HG02840 (cell line): ENCODE measurements around the gene MGAT5.

ENCODE experiments used
- ATAC-seq: cut with Tn5 transposase; IDR thresholded peaks from one replicate; pipeline ENCODE4 v1.9.1; 2021; ENCODE audit warnings: mild to moderate bottlenecking, moderate library complexity, moderate number of reproducible peaks; ENCODE audit not compliant: unreplicated experiment, low FRiP score

The MGAT5 gene

DNA sequence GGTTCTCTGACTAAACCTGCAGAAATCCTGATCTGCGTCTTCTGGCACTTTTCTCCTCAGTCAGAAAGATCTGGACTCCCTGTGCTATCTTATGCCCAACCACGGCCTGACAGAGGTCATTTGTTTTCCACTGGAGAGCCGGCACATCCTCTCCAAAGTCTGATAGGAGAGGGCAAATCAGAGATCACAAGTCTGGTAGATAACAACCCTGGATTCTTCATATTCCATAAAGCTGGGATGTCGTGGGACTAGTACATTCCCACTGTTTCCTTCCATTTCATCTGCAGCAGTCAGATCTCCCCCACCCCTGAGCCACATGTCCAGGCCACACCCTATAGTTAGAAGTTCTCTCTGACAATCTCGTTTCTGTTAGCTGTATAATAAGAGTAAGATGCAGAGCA lies 157.0 kb downstream of the MGAT5 start:
- no peak for ATAC-seq

DNA sequence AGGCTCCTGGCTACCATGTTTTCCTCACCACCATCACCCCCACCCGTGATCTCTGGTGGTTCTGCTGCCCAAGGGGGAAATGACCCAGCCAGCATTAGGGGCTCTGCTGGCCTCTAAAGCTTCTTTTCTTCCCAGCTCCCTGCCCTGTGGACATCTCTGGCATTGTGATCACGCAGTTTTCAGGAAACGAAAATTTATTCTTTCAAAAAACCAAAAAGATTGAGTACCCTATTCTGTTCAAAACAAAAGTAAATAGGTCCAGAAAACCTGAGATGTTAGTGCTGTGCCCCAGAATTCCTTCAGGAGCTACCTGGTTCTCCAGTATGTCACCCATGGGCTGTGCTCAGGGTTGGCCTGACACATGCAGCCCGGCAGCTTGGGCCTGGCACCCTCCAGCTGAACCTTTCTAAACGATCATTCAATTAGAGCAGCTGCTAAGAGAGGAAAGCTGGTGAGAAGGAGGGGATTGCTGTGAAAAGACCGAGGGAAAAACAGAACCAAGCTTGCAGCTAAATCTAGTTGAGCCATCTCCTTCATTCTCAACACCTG lies 157.5 kb downstream of the MGAT5 start:
- no peak for ATAC-seq

DNA sequence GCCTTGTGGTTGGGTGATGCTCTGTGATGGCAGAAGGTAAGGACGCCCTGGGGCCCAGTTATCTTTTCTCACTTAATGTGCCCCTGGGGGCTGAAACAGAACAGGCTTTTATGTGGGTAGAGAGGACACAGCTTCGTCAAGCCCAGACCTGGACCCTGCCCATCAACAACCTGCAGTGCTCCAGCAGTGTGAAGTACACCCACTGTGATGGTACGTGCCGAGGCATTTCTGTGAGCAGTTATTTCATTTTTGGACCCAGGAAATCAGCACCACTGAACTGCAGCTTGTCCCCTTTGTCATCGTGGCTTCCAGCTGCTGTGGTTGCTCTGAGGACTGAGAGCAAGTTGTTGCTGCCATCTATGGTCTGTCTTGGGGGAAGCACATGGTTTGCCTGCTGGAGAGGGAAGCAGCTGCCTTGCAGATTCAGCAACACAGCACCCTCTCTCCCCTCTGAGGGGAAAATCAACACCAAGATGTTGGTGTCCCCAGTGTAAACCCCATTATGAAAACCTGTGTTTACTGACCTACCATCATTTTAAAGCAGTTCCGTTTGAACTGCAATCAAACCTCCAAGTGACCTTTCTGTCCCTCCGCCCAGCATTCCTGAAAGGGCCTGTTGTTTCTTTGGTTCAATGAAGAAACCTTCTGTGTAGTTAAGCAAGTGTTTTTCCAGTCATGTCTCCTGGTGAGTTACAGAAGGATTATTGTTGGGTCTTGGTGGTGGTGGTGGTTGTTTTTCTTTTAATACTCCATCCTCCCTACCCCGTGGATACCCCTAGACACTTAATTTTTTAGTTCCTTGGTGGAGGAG lies 158.2 kb downstream of the MGAT5 start:
- peak; percentile 95 for ATAC-seq

DNA sequence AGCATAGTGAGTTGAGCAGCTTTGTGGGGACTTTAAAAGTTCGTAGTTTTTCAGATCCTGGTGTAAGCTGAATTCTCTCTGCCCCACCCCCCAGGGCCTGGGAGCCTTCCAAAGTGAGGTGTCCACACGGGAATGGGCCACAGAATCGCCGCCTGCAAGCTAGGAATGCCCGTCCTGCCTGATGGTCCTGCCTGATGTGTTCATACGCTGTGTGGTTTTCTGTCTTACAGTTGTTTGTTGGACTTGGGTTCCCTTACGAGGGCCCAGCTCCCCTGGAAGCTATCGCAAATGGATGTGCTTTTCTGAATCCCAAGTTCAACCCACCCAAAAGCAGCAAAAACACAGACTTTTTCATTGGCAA lies 158.7 kb downstream of the MGAT5 start:
- no peak for ATAC-seq

DNA sequence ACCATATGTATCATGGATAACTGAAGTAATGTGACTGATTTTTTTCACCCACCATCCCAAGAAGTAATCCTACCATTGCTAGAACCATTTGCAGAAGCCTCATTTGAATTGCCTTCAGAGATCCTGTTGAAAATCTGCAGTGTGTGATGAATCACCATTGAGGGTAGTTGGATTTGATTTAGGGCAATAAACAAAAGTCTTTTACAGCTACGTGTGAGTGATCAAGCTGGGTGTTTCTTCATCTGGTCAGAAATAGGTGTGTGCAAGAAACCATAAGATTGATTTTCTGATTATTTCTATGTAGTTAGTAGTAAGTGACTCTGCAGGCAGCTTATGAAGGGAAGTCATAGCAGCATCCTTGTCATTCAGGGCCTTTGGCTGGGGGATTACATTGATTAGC lies 159.6 kb downstream of the MGAT5 start:
- no peak for ATAC-seq

DNA sequence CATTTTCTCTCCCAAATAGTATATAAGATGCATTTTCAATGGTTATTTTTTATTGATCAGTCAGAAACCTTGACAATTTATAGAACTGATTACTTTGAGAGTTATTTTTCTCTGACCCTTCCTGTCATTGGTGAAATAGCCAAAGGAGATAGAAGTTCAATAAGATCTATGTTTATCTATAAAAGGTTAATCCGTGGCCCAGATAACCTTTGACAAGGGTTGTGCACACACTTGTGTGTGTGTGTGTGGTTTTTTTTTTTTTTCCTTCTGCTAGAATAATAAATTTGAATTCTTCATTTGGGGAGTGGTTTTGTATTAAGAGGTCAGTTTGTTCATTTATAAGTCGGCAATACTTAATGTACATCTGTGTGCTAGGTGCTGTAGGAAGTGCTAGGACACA lies 160.0 kb downstream of the MGAT5 start:
- no peak for ATAC-seq

DNA sequence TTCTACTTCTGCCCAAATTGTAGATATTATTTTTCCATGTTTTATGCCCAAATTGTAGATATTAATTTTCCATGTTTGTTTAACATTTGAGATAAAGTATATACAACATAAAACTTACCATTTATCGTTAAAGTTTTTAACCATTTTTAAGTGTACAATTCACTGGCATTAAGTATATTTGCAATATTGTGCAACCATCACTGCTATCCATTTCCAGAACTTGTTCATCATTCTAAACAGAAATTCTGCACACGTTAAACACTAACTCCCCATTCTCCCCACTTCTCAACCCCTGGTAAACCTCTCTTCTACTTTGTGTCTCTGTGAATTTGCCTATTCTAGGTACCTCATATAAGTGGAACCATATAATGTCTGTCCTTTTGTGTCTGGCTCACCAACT lies 162.1 kb downstream of the MGAT5 start:
- ATAC-seq: no peak

DNA sequence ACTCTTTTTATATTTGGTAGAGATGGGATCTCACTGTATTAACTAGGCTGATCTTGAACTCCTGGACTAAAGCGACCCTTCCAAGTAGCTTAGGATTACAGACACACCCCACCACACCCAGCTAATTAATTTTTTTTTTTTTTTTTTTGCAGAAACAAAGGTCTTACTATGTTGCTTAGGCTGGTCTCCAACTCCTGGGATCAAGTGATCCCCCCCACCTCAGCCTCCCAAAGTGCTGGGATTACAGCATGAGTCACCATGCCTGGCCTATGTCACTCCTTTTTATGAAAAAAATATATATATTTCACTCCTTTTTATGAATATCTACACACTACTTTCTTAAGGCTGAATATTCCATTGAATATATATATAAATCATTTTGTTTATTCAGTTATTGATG lies 162.8 kb downstream of the MGAT5 start:
- no peak for ATAC-seq

DNA sequence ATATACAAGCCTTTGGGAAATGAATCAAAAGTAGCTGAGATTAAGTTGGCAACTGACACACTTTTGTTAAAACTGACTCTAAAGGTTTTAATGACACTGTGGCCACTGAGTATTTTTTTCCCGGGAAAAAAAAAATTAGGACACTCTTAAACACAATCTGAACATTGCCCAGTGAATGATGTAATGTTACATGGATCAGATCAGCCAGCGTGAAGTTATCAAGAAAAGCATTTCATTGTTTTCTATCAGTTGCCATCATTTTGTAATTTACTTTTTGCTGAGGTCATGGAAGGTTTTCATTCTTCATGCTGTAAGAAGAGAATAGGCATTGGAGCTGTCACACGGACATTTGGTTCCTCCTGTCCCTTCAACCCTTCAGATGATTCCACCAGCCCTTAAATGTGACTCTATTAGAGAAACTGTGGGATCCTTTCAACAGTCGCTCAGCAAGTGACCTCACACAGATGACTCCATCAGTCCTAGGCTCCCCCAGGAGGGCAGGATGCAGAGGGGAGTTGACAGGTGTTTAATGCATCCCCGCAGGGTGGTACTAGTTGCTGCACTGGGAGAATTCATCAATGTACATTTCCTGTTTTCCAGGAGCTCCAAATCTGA lies 164.2 kb downstream of the MGAT5 start:
- ATAC-seq: no peak

DNA sequence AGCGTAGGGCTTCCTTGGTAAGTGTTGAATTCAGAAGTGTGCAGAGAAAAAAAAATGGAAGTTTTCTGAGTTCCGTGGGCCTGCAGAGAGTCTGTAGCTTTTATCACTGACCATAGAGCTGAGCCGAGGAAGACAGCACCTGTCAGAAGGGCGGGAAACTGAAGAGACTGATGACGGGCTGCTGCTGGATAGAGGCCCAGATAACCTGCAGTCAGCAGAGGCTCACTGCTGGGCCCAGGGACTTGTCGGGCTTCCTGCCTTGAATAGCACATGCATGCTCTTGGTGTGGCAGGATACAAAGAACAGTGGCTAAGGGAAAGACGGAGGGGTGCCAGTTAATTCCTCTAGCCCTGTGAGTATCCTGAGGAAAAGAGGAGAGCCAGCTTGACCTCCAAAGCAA lies 166.4 kb downstream of the MGAT5 start:
- no peak for ATAC-seq

DNA sequence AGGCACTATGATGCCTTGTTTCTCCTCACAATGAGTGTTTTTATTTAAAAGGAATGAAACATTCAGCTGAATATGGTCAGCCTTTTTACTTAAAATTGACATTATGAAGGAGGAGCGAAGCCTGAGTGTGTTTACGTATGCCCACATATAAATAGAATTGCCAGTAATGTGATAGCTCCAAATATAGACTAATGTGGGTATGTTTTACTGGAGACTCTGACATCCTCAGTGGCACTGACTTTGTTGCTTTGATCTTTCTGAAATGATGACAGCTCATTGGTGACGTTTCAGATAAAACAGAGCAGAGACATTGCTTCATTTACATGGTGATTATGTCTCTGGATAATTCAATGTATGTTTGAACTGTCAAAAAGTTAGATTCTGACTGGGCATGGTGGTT lies 167.0 kb downstream of the MGAT5 start:
- no peak for ATAC-seq

DNA sequence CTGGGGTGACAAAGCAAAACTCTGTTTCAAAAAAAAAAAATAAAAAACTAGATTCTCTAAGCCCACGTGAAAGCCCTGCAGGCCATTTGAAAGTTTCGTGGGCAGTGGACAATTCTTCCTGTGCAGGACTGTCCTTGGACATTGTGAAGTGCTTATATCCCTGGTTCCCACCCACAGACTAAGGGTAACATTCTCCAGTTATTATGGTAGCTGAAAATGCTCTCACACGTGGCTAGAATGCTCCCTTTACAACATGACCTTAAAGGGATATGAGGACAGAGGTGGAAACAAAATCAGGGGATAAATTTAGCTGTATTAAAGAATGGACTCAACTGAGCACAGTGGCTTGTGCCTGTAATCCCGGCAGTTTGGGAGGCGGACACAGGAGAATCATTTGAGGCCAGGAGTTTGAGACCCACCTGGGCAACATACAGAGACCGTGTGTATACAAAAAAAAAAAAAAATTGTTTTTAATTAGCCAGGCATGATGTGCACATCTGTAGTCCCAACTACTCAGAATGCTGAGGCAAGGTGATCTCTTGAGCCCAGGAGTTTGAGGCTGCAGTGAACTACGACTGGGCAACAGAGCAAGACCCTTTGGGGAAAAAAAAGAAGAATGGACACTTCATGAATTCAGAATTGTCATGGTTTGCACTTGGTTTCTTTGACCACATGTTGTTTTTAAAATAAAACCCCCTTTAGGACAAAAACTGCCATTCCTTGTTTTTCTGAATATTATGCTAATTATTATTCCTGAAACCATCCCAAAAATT lies 167.9 kb downstream of the MGAT5 start:
- ATAC-seq: no peak

DNA sequence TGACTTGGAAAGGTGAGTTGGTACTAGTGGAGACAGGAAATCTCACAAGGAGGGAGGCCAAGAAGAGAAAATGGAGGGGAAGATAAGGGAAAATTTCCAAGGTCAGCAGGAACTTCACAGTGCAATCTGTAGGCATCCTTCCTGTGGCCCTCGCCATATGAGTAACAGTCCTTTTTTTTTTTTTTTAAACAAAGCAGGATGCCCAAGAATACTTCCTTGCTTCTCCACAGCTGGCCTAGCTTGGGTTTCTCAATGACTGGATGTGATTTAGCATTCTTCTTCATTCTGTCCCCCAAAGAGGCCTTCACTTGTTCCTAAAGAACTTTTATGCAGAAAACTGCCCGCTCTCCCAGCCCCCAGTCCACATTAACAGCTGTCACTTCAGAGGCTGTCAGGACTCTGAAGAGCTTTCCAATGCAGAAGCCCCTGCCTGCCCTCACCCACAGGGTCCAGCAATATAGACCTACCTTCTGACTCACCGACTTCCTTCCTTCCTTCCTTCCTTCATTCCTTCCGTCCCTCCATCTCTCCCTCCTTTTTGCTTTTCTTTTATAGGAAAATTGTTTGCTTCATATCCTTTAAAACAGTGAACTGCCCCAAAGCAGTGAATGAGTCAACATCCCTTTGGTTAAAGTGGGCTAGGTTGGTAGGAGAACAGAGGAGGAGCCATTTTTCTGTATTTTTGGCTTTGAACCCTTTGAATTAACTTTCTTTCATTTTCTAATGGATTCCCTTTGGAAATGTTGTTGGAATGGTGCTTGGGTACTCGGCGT lies 172.0 kb downstream of the MGAT5 start:
- ATAC-seq: no peak

DNA sequence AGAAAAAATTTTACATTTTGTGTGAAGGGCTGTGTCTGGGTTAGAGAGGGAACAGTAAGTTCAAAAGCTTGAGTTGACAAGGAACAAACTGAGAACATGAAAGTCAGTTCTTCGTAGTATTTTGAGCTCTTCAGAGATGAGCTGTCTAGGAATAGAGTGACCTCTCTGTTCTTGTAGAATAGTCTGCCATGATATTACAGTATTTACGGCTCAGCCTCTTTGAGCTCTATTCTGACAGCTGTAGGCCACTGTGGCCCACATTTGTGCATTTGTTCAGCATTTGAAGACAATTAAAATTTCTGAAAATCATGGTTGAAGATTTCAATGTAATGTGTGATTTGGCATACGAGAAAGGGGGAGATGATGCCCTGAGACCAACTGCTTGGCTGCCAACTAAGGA lies 172.8 kb downstream of the MGAT5 start:
- ATAC-seq: no peak

DNA sequence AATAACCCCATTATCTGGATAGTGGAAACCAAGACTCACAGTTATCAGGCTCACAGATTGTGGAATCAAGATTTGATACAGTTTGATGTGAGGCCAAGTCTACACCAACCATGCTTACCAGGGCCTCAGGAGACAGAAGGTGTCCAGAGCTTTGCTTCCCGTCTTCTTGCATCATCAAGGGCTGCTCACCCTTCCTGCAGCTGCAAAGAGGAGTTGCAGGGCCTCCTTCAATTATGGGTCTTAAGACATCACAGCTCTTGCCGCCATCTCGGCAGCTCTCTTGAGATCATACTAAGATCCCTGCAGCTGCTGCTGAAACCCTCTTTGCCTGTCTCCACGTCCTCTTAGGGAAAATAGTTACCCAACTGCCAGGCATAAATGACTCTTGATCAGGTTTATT lies 176.0 kb downstream of the MGAT5 start:
- no peak for ATAC-seq

DNA sequence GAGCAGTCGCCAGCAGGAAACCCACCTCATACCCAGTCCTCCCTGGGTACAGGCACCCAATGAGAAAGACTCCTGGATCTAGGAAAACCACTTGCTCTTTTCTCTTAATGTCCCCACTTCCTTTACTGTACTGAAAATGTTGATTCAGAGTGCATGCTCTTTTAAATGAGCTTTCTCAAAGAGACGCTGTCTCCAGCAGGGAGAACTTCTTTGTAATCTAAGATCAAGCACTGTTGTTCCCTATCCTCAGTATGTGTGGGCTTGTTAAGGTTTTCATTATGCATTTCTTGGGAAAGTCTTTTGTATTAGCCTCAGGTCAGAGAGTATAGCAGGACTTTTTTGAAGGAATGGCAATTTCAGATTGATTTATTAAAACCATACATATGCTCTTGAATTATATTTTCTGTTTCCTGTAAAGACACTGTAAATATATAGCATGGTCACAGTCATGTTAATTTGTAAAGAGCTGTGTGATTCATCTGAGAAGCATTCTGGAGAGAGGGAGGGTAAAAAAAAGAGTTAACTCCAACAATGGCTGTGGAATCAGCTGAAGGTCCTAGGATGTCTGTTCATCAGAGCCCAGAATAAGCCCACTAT lies 178.1 kb downstream of the MGAT5 start:
- no peak for ATAC-seq

DNA sequence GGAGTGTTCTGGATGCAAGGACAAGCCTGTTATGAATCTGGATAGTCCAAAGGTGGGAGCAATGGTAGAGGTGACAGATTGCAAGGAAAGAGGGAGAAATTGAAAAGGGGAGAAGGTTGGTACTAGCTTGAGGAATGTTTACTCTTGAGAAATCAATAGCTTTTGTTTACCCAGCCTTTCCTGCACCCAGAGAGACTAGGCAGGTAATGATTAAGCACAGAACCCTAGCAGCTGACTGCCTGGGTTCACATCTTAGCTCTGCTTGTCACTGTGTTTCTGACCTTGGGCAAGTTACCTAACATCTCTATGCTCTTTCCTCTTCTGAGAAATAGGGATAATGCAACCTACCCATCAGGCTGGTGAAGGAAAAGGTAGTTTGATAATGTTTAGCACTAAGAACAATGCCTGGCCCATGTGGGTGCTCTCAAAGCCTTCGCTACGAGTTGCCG lies 178.6 kb downstream of the MGAT5 start:
- ATAC-seq: no peak

DNA sequence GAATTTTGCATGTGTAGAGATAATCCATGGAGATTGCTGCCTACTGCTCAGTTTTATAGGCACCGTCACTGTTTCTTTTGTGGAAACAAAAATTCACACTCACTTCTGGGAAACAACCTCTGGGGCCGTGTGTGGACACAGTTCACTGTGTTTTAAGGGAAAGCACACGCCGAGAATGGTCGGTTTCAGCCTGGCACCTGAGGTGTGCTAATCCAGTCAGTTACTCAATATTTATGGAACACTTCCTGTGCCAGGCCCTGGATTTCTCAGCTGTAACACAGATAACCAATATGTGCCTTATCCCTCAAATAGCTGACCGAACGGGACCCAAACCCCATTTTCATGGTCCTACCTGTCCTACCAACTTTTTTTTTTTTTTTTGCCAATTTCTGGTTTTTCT lies 179.6 kb downstream of the MGAT5 start:
- ATAC-seq: no peak

DNA sequence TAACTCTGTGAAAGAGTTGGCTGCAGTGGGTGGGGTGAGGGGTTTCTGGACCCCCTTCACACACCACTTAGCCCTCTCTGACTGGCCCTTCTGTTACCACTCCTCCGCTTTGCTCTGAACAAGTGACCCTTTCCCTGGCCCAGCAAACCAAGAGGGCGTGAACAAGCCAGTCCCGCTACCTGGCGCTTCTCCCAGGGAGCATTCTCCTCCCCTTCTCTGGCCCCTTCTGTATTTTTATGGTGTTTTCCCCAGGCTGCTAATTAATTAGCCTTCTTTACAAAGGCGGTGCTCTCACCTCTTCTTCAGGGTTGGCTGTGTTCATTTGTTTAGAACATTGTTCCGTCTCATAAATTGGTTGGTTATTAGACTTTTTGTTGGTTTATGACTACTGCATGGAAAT lies 180.1 kb downstream of the MGAT5 start:
- no peak for ATAC-seq

DNA sequence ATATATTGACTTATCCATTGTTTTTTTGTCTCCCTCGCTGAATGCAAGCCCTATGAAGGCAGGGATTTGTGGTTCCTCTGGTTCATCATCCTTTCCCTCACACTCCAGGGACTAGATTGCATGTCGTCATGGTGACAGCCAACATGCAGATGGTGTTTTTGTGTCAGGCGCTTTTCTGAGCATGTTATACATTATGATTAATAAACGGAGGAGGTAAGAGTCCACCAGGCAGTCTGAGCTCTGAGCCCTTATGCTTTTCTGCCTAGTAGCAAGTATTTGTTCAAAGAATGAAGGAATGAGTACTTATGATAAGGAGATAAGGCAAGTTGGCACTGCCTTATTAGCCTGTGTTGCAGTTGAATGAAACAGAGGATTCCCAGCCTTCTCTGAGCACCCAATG lies 181.6 kb downstream of the MGAT5 start:
- no peak for ATAC-seq
